Breast epithelium (tissue), 4 donors: Measurements from ENCODE around the gene MGST2. TPM values are rescaled to one million over a fixed set of nuclear protein-coding genes. Genes with fewer than 3 reads are reported as not detected.

Experiments used
- DNase-seq, 2 donors: peaks; one replicate each; pipeline ENCODE4 v3.0.0-alpha.2; 2019; ENCODE audit warnings: low spot score in 2 of 2
- H3K27ac ChIP-seq, 2 donors: fragments of 200-600 bp; sonication (generic) in 1 of 2; one replicate each; pipeline ENCODE4 v1.5.1; 2016 to 2019; ENCODE audit warnings: mild to moderate bottlenecking in 1 of 2
- H3K27me3 ChIP-seq, 2 donors: fragments of 200-600 bp; sonication (generic) in 1 of 2; one replicate each; pipeline versions ENCODE4 v1.5.1 to v1.6.0; 2017 to 2019; ENCODE audit warnings: control low read depth in 1 of 2, mild to moderate bottlenecking in 1 of 2
- H3K36me3 ChIP-seq: fragments of 200-600 bp; one replicate; pipeline ENCODE4 v1.5.1; 2019
- H3K4me1 ChIP-seq, 2 donors: fragments of 200-600 bp; sonication (generic); one replicate each; pipeline ENCODE4 v1.5.1; 2016 to 2019; ENCODE audit warnings: control low read depth in 1 of 2
- H3K4me3 ChIP-seq, 3 donors: fragments of 200-600 bp; sonication (generic); 1 replicate in 2 of 3; 2 replicates in 1 of 3; pipeline ENCODE4 v1.5.1; 2016 to 2019; ENCODE audit warnings: mild to moderate bottlenecking in 3 of 3, moderate library complexity in 2 of 3
- H3K9me3 ChIP-seq, 2 donors: fragments of 200-600 bp; sonication (generic) in 1 of 2; one replicate each; pipeline ENCODE4 v1.5.1; 2016 to 2019; ENCODE audit warnings: control low read depth in 1 of 2
- CTCF ChIP-seq, 3 donors: fragments of 450-650 bp; IDR thresholded peaks; one replicate each; pipeline ENCODE4 v1.5.1; 2016 to 2017; ENCODE audit warnings: antibody characterized with exemption in 3 of 3, mild to moderate bottlenecking in 3 of 3, moderate library complexity in 3 of 3
- POLR2A ChIP-seq: fragments of 450-650 bp; IDR thresholded peaks from one replicate; pipeline ENCODE4 v1.6.1; 2016; ENCODE audit warnings: antibody characterized with exemption, mild to moderate bottlenecking, moderate library complexity
- POLR2AphosphoS5 ChIP-seq, 3 donors: sonication (generic); formaldehyde crosslinking; IDR thresholded peaks; one replicate each; pipeline ENCODE4 v1.6.1; 2017; ENCODE audit warnings: antibody characterized with exemption in 3 of 3
- intact Hi-C: fragments of 100-400 bp; cut with DNase I; formaldehyde crosslinking; loops from one replicate; pipeline ENCODE4 v1.15.1; 2023; ENCODE audit warnings: low total_unique reads
- total RNA-seq, 3 donors: library from RNA; depleted of rRNA; stranded (reverse); fragments of >200 nt; gene quantifications; one replicate each; pipeline ENCODE4 v1.1.0, GENCODE V29; 2016

Gene MGST2
- total RNA-seq, 3 donors from 2014 or later = 29.1 to 58.7 (median 50.5) TPM

- H3K4me1 ChIP-seq = no peaks in the 10 kb centered on the region
- H3K36me3 ChIP-seq = no peaks in the 10 kb centered on the region
- no peak for DNase-seq
- TF ChIP-seq POLR2AphosphoS5 (IDR thresholded peaks at IDR 0.05) (no peak), POLR2A (no peak), CTCF (IDR thresholded peaks at IDR 0.05) (no peak)
- H3K27me3 ChIP-seq = no peaks in the 10 kb centered on the region
- no peaks in the 10 kb centered on the region for H3K9me3 ChIP-seq
- no peak overlapping the region for H3K27ac ChIP-seq
- intact Hi-C loops = no loop called here
- no peak overlapping the region for H3K4me3 ChIP-seq
These were observed 10.0 kb downstream of the MGST2 start for GRCh38 chr4:139675651-139676050.

- intact Hi-C loops = no loop called here
- TF ChIP-seq POLR2AphosphoS5 (IDR thresholded peaks at IDR 0.05) = no peak
- no peak for TF ChIP-seq CTCF (IDR thresholded peaks at IDR 0.05)
- no peak for TF ChIP-seq POLR2A
- no peak for DNase-seq
These were observed 10.7 kb downstream of the MGST2 start for GRCh38 chr4:139676365-139676764.

GRCh38 chr4:139676913-139677585, 11.4 kb downstream of the MGST2 start:
- intact Hi-C loops = no loop called here
- Histone ChIP-seq H3K36me3 (no peaks in the 10 kb centered on the region), H3K9me3 (no peaks in the 10 kb centered on the region), H3K27me3 (no peaks in the 10 kb centered on the region), H3K27ac (no peak overlapping the region), H3K4me3 (no peak overlapping the region), H3K4me1 (no peaks in the 10 kb centered on the region)
- no peak for DNase-seq
- TF ChIP-seq POLR2A (no peak), CTCF (IDR thresholded peaks at IDR 0.05) (no peak), POLR2AphosphoS5 (IDR thresholded peaks at IDR 0.05) (no peak)

More at GRCh38 chr4:139676365-139676764, 10.7 kb downstream of the MGST2 start:
- Histone ChIP-seq H3K4me3 (no peak overlapping the region), H3K9me3 (no peaks in the 10 kb centered on the region), H3K27ac (no peak overlapping the region), H3K27me3 (no peaks in the 10 kb centered on the region), H3K4me1 (no peaks in the 10 kb centered on the region), H3K36me3 (no peaks in the 10 kb centered on the region)

- no peak for DNase-seq
- Histone ChIP-seq H3K4me3 (no peak overlapping the region), H3K9me3 (no peaks in the 10 kb centered on the region), H3K36me3 (no peaks in the 10 kb centered on the region), H3K27ac (no peak overlapping the region), H3K4me1 (no peaks in the 10 kb centered on the region), H3K27me3 (no peaks in the 10 kb centered on the region)
- TF ChIP-seq CTCF (IDR thresholded peaks at IDR 0.05) (no peak), POLR2A (no peak), POLR2AphosphoS5 (IDR thresholded peaks at IDR 0.05) (no peak)
- intact Hi-C loops = no loop called here
These were observed 16.7 kb downstream of the MGST2 start for GRCh38 chr4:139682309-139682708.

- TF ChIP-seq POLR2AphosphoS5 (IDR thresholded peaks at IDR 0.05) = no peak
- no peak for TF ChIP-seq CTCF (IDR thresholded peaks at IDR 0.05)
- no peak for TF ChIP-seq POLR2A
- H3K27me3 ChIP-seq = no peaks in the 10 kb centered on the region
- intact Hi-C loops = no loop called here
- no peak for DNase-seq
- no peaks in the 10 kb centered on the region for H3K36me3 ChIP-seq
- H3K4me1 ChIP-seq = no peaks in the 10 kb centered on the region
- H3K4me3 ChIP-seq = no peak overlapping the region
- no peaks in the 10 kb centered on the region for H3K9me3 ChIP-seq
- no peak overlapping the region for H3K27ac ChIP-seq
These were observed 17.1 kb downstream of the MGST2 start for GRCh38 chr4:139682741-139683151.
